Keratinocyte (primary cell): Measurements from ENCODE around the gene HPCAL4.

Source experiments
- EZH2 ChIP-seq: IDR thresholded peaks from one replicate; pipeline ENCODE4 v1.6.1; 2012; ENCODE audit warnings: inconsistent platforms, mild to moderate bottlenecking, low read length, moderate library complexity
- TF ChIP-seq, protein P1 (sequence below), 3 experiments: IDR thresholded peaks in 1 of 3; conservative IDR thresholded peaks in 1 of 3; optimal IDR thresholded peaks in 1 of 3; 2 replicates in 2 of 3; 3 replicates in 1 of 3; pipeline versions ENCODE3 to v1.5.1; 2011; ENCODE audit warnings: low read length in 3 of 3, mild to moderate bottlenecking in 3 of 3, moderate library complexity in 2 of 3, control low read depth in 1 of 3, inconsistent platforms in 1 of 3; ENCODE audit not compliant: insufficient read depth in 2 of 3; ENCODE audit errors: extremely low read depth in 1 of 3

DNA sequence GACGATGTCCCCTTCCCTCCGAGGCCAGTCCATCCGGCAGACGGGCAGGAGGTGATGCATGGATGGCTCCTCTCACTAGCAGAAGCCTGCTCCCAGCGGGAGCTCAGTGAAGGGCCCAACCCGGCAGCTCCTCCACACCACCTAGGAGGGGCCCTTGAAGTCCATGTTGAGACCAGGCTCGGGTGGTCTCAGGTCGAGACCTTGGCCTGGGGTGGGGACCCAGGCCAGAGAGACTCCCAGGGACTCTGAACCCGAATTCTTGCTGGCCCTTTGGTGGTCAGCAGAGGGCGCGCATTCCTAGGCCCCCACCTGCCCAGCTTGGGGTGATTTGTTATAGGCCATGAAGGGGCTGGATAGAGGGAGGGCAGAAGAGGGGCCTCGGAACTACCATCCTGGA, 18.7 kb downstream of the HPCAL4 start:
- TF ChIP-seq, protein P1, sequence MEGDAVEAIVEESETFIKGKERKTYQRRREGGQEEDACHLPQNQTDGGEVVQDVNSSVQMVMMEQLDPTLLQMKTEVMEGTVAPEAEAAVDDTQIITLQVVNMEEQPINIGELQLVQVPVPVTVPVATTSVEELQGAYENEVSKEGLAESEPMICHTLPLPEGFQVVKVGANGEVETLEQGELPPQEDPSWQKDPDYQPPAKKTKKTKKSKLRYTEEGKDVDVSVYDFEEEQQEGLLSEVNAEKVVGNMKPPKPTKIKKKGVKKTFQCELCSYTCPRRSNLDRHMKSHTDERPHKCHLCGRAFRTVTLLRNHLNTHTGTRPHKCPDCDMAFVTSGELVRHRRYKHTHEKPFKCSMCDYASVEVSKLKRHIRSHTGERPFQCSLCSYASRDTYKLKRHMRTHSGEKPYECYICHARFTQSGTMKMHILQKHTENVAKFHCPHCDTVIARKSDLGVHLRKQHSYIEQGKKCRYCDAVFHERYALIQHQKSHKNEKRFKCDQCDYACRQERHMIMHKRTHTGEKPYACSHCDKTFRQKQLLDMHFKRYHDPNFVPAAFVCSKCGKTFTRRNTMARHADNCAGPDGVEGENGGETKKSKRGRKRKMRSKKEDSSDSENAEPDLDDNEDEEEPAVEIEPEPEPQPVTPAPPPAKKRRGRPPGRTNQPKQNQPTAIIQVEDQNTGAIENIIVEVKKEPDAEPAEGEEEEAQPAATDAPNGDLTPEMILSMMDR (optimal IDR thresholded peaks at IDR 0.05 in 1 of 3, IDR thresholded peaks at IDR 0.05 in 1 of 3, conservative IDR thresholded peaks at IDR 0.05 in 1 of 3; ENCODE audit: extremely low read depth in 1 of 3, insufficient read depth in 2 of 3, low read length in 3 of 3) = peak in 2 of 3 experiments; percentile 15 to 37
- TF ChIP-seq EZH2 = no peak
